Keratinocyte (primary cell): ENCODE data around the gene FLT3. TPM values are rescaled to one million over a fixed set of nuclear protein-coding genes. Genes with fewer than 3 reads are reported as not detected.

Experiments
- DNase-seq: peaks from one replicate; pipeline ENCODE4 v3.0.0-alpha.2; 2011; ENCODE audit warnings: low read depth, missing footprints, low spot score
- FAIRE-seq: peaks from 2 replicates; lab custom pipeline; 2011; peaks lifted over from hg19 to GRCh38; lab: Jason Lieb, UNC
- H2AFZ ChIP-seq: 2 replicates; pipeline ENCODE4 v1.6.0; 2012; ENCODE audit warnings: low read length, control low read depth, inconsistent platforms; ENCODE audit not compliant: control insufficient read depth
- H3K27ac ChIP-seq: 2 replicates; pipeline ENCODE4 v1.5.1; 2011; ENCODE audit warnings: low read length; ENCODE audit not compliant: control insufficient read depth, insufficient read depth
- H3K27me3 ChIP-seq: 3 replicates; pipeline ENCODE4 v1.6.0; 2011; ENCODE audit warnings: low read length; ENCODE audit not compliant: control insufficient read depth, insufficient read depth; ENCODE audit errors: extremely low read depth
- H3K36me3 ChIP-seq, 2 experiments: 2 replicates in 1 of 2; 3 replicates in 1 of 2; pipeline ENCODE4 v1.5.1; 2011; ENCODE audit warnings: low read length in 2 of 2, mild to moderate bottlenecking in 1 of 2; ENCODE audit not compliant: control insufficient read depth in 2 of 2, insufficient read depth in 2 of 2; ENCODE audit errors: extremely low read depth in 1 of 2
- H3K4me1 ChIP-seq: 3 replicates; pipeline ENCODE4 v1.5.1; 2011; ENCODE audit warnings: low read length; ENCODE audit not compliant: control insufficient read depth, insufficient read depth; ENCODE audit errors: extremely low read depth
- H3K4me2 ChIP-seq: 3 replicates; pipeline ENCODE4 v1.6.0; 2011; ENCODE audit warnings: low read depth, low read length; ENCODE audit not compliant: control insufficient read depth, insufficient read depth; ENCODE audit errors: extremely low read depth
- H3K4me3 ChIP-seq, 3 experiments: fragments of 200-600 bp in 1 of 3; sonication (generic) in 1 of 3; 2 replicates in 2 of 3; 3 replicates in 1 of 3; pipeline ENCODE4 v1.5.1; 2011 to 2016; ENCODE audit warnings: low read length in 3 of 3, mild to moderate bottlenecking in 3 of 3, control low read depth in 2 of 3, inconsistent platforms in 1 of 3, low read depth in 1 of 3, mixed read lengths in 1 of 3, mixed run types in 1 of 3, moderate library complexity in 1 of 3; ENCODE audit not compliant: control insufficient read depth in 2 of 3, insufficient read depth in 2 of 3; ENCODE audit errors: extremely low read depth in 1 of 3
- H3K79me2 ChIP-seq: 2 replicates; pipeline ENCODE4 v1.6.0; 2012; ENCODE audit warnings: low read length; ENCODE audit not compliant: control insufficient read depth, insufficient read depth
- H3K9ac ChIP-seq: 3 replicates; pipeline ENCODE4 v1.6.0; 2011; ENCODE audit warnings: low read length; ENCODE audit not compliant: control insufficient read depth, insufficient read depth; ENCODE audit errors: extremely low read depth
- H3K9me1 ChIP-seq: 3 replicates; pipeline ENCODE4 v1.6.0; 2011; ENCODE audit warnings: low read length; ENCODE audit not compliant: control insufficient read depth, insufficient read depth; ENCODE audit errors: extremely low read depth
- H3K9me3 ChIP-seq: 2 replicates; pipeline ENCODE4 v1.5.1; 2012; ENCODE audit warnings: low read depth, low read length; ENCODE audit not compliant: control insufficient read depth
- H4K20me1 ChIP-seq: 3 replicates; pipeline ENCODE4 v1.6.0; 2011; ENCODE audit warnings: low read length; ENCODE audit not compliant: control insufficient read depth, insufficient read depth; ENCODE audit errors: extremely low read depth
- CTCF ChIP-seq, 3 experiments: IDR thresholded peaks in 1 of 3; conservative IDR thresholded peaks in 1 of 3; optimal IDR thresholded peaks in 1 of 3; 2 replicates in 2 of 3; 3 replicates in 1 of 3; pipeline versions ENCODE3 to v1.5.1; 2011; ENCODE audit warnings: low read length in 3 of 3, mild to moderate bottlenecking in 3 of 3, moderate library complexity in 2 of 3, control low read depth in 1 of 3, inconsistent platforms in 1 of 3; ENCODE audit not compliant: insufficient read depth in 2 of 3; ENCODE audit errors: extremely low read depth in 1 of 3
- EZH2 ChIP-seq: IDR thresholded peaks from one replicate; pipeline ENCODE4 v1.6.1; 2012; ENCODE audit warnings: inconsistent platforms, mild to moderate bottlenecking, low read length, moderate library complexity
- dilution Hi-C: fragments of 300-500 bp; cut with MboI; formaldehyde crosslinking; loops from one replicate; pipeline ENCODE4 v1.7.0; 2020; ENCODE audit warnings: low sequenced_read_pairs; ENCODE audit not compliant: extremely low pct_ligation_motif_present
- polyA plus RNA-seq, 5 experiments: library from polyadenylated mRNA; depleted of rRNA in 3 of 5; stranded (reverse) in 3 of 5; stranded (forward) in 1 of 5; unstranded in 1 of 5; fragments of >200 nt; gene quantifications; 1 replicate in 1 of 5; 2 replicates in 3 of 5; 3 replicates in 1 of 5; pipeline versions ENCODE4 v1.2.1 to v1.2.3, GENCODE V29; 2011 to 2012; ENCODE audit warnings: missing spikeins in 2 of 5, low read depth in 1 of 5, low replicate concordance in 1 of 5

FLT3 gene
- polyA plus RNA-seq, 1 donor (not counting 4 experiments of a cell fraction or from before 2014, with no cell fraction given), result not detected

DNA sequence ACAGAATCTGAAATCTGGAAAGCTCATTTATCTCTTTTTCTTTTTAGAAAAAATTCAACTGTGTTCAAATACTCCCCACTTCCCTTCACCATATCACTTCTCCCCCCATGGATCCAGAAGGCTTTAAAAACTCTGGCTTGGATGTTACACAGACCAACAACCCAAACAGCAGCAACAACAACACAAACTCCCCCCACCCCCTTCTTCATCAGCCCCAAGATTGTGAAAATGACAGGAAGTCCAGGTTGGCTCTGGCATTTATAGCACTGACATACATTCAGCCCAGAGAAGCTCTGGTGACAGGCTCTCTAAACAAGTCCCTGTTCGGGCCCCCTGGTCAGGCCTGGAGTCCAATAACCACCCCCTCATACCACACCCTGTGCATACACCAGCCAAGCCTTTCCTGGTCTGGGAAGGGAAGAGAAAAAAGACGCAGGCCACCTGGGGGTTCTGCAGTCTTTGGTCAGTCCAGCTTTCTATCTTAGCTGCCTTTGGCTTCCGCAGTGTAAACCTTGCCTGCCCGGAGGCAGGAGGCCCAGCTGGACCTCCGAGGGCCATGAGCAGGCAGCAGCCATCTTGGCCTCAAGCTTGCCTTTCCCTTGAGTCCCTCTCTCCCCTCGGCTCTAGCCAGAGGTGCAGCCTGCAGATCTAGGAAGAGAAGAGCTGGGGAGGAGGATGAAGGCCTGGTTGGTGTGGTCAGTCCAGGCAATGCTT, 138.1 kb downstream of the FLT3 start:
- no peak for DNase-seq
- Histone ChIP-seq H2AFZ (no peak overlapping the region), H3K4me3 (no peak overlapping the region), H3K36me3 (no peaks in the 10 kb centered on the region), H3K27me3 (peaks cover 69% of the 10 kb centered on the region), H3K27ac (no peak overlapping the region), H3K9me1 (no peaks in the 10 kb centered on the region), H3K9me3 (no peaks in the 10 kb centered on the region), H3K9ac (no peak overlapping the region), H3K79me2 (no peaks in the 10 kb centered on the region), H3K4me2 (no peak overlapping the region), H4K20me1 (no peaks in the 10 kb centered on the region), H3K4me1 (peaks cover 3% of the 10 kb centered on the region)
- TF ChIP-seq CTCF (optimal IDR thresholded peaks at IDR 0.05 in 1 of 3, IDR thresholded peaks at IDR 0.05 in 1 of 3, conservative IDR thresholded peaks at IDR 0.05 in 1 of 3; ENCODE audit: extremely low read depth in 1 of 3, insufficient read depth in 2 of 3, low read length in 3 of 3) (no peak), EZH2 (peak; percentile 53)
- dilution Hi-C loops, result loop anchor here (25.0 kb wide), 1 partner anchor 125 kb away; no protein-coding TSS in a partner anchor
- no peak for FAIRE-seq

- H3K9me3 ChIP-seq, result no peaks in the 10 kb centered on the region
- H3K4me1 ChIP-seq, result peaks cover 3% of the 10 kb centered on the region
- H3K27ac ChIP-seq, result no peak overlapping the region
- peaks cover 64% of the 10 kb centered on the region for H3K27me3 ChIP-seq
- DNase-seq (no peak), FAIRE-seq (no peak)
- peak overlapping the region; percentile 73 for H3K4me2 ChIP-seq
- H4K20me1 ChIP-seq, result no peaks in the 10 kb centered on the region
- H3K79me2 ChIP-seq, result no peaks in the 10 kb centered on the region
- H3K4me3 ChIP-seq, result no peak overlapping the region
- H3K36me3 ChIP-seq, result no peaks in the 10 kb centered on the region
- no peaks in the 10 kb centered on the region for H3K9me1 ChIP-seq
- TF ChIP-seq CTCF (optimal IDR thresholded peaks at IDR 0.05 in 1 of 3, IDR thresholded peaks at IDR 0.05 in 1 of 3, conservative IDR thresholded peaks at IDR 0.05 in 1 of 3; ENCODE audit: extremely low read depth in 1 of 3, insufficient read depth in 2 of 3, low read length in 3 of 3) (no peak), EZH2 (peak; percentile 39)
- H2AFZ ChIP-seq, result no peak overlapping the region
- H3K9ac ChIP-seq, result no peak overlapping the region
- dilution Hi-C loops, result loop anchor here (25.0 kb wide), 1 partner anchor 124 kb away; no protein-coding TSS in a partner anchor
Measured at GRCh38 chr13:27961227-27962085, 138.9 kb downstream of the FLT3 start.
